Measurements from ENCODE around the gene DNAJA2. TPM values are rescaled to one million over a fixed set of nuclear protein-coding genes. Genes with fewer than 3 reads are reported as not detected.

The DNAJA2 gene
- total and polyA plus RNA-seq, 2 experiments from 2014 or later = 73.3 to 89.4 TPM

- Histone ChIP-seq H3K9me2 (ENCODE audit: insufficient read depth) (no peaks in the 10 kb centered on the region), H3K4me1 (ENCODE audit: insufficient read depth) (no peaks in the 10 kb centered on the region), H3F3A (ENCODE audit: insufficient read depth) (peaks cover 4% of the 10 kb centered on the region; the same call in 1 of the 2 replicates), H3K4me3 (no peak overlapping the region), H3K4me2 (ENCODE audit: unreplicated experiment) (no peak overlapping the region), H3K79me2 (ENCODE audit: insufficient read depth) (no peaks in the 10 kb centered on the region), H4K20me1 (ENCODE audit: insufficient read depth) (no peaks in the 10 kb centered on the region), H3K27ac (no peak overlapping the region), H3K27me3 (replicated peaks; ENCODE audit: insufficient read depth) (no peaks in the 10 kb centered on the region), H3K36me3 (ENCODE audit: low read depth) (peaks cover 21% of the 10 kb centered on the region), H3K9me3 (ENCODE audit: low read depth) (no peaks in the 10 kb centered on the region), H3K9ac (no peak overlapping the region), H2AFZ (no peak overlapping the region)
- TF ChIP-seq EZH2 (IDR thresholded peaks at IDR 0.05; ENCODE audit: insufficient read depth, poor library complexity, severe bottlenecking) (no peak), EZH2phosphoT487 (IDR thresholded peaks at IDR 0.05; ENCODE audit: insufficient read depth, low read depth) (no peak)
- in situ Hi-C loops (cut with MboI) = no loop called here
- 84 to 87% methylated on average over 12 of the region's 12 CpGs for WGBS, 2 experiments (ENCODE audit: low coverage in 1 of 2, low lambda C conversion rate in 2 of 2, missing lambda C conversion rate in 2 of 2)
- DNase-seq = no peak
Measured at GRCh38 chr16:46907061-46907774, 66.3 kb downstream of the DNAJA2 start.

- DNase-seq = no peak
- TF ChIP-seq EZH2phosphoT487 (IDR thresholded peaks at IDR 0.05; ENCODE audit: insufficient read depth, low read depth) (no peak), EZH2 (IDR thresholded peaks at IDR 0.05; ENCODE audit: insufficient read depth, poor library complexity, severe bottlenecking) (no peak)
- H3K9ac ChIP-seq = no peak overlapping the region
- no peaks in the 10 kb centered on the region for H4K20me1 ChIP-seq (ENCODE audit: insufficient read depth)
- no peak overlapping the region for H3K27ac ChIP-seq
- no peak overlapping the region for H2AFZ ChIP-seq
- no peak overlapping the region for H3K4me3 ChIP-seq
- H3K27me3 ChIP-seq (replicated peaks; ENCODE audit: insufficient read depth) = no peaks in the 10 kb centered on the region
- H3K9me3 ChIP-seq (ENCODE audit: low read depth) = no peaks in the 10 kb centered on the region
- 94 to 98% methylated on average over 12 of the region's 12 CpGs for WGBS, 2 experiments (ENCODE audit: low coverage in 1 of 2, low lambda C conversion rate in 2 of 2, missing lambda C conversion rate in 2 of 2)
- no peaks in the 10 kb centered on the region for H3K9me2 ChIP-seq (ENCODE audit: insufficient read depth)
- no peaks in the 10 kb centered on the region for H3K4me1 ChIP-seq (ENCODE audit: insufficient read depth)
- H3K4me2 ChIP-seq (ENCODE audit: unreplicated experiment) = no peak overlapping the region
- peaks cover 18% of the 10 kb centered on the region for H3K36me3 ChIP-seq (ENCODE audit: low read depth)
- in situ Hi-C loops (cut with MboI) = no loop called here
- no peaks in the 10 kb centered on the region for H3K79me2 ChIP-seq (ENCODE audit: insufficient read depth)
- peaks cover 4% of the 10 kb centered on the region; the same call in 1 of the 2 replicates for H3F3A ChIP-seq (ENCODE audit: insufficient read depth)
Measured at GRCh38 chr16:46906360-46907060, 67.0 kb downstream of the DNAJA2 start.

Other genes with a start within 250 kb of the DNAJA2 start
- not detected in 2 replicates for gene MYLK3, start 225.3 kb downstream of the DNAJA2 start, total RNA-seq (2014; rRNA removed; shearing (Covaris generic))
- gene MYLK3, start 225.3 kb downstream of the DNAJA2 start, polyA plus RNA-seq (2016; fragmentation: Nextera tagmentation; extraction: Ambion mirVana) = 0.11 TPM in 1 of 2 replicates, not detected in the other
- gene C16orf87, start 142.5 kb downstream of the DNAJA2 start, total RNA-seq (2014; rRNA removed; shearing (Covaris generic)) = 4.6 and 7.9 TPM in 2 replicates
- 17.4 and 17.6 TPM in 2 replicates for gene C16orf87, start 142.5 kb downstream of the DNAJA2 start, polyA plus RNA-seq (2016; fragmentation: Nextera tagmentation; extraction: Ambion mirVana)
- 33.7 and 65.3 TPM in 2 replicates for gene GPT2, start 89.3 kb downstream of the DNAJA2 start, total RNA-seq (2014; rRNA removed; shearing (Covaris generic))
- 26.9 and 32.0 TPM in 2 replicates for gene GPT2, start 89.3 kb downstream of the DNAJA2 start, polyA plus RNA-seq (2016; fragmentation: Nextera tagmentation; extraction: Ambion mirVana)
- 9.4 and 14.6 TPM in 2 replicates for gene NETO2, start 170.3 kb upstream of the DNAJA2 start, total RNA-seq (2014; rRNA removed; shearing (Covaris generic))
- 3.5 and 4.0 TPM in 2 replicates for gene NETO2, start 170.3 kb upstream of the DNAJA2 start, polyA plus RNA-seq (2016; fragmentation: Nextera tagmentation; extraction: Ambion mirVana)